Upper lobe of left lung (tissue), 6 donors: Measurements from ENCODE around the gene SRRM5. TPM values are rescaled to one million over a fixed set of nuclear protein-coding genes. Genes with fewer than 3 reads are reported as not detected.

Source experiments
- ATAC-seq, 2 donors: fragments of 200-7000 bp; cut with Tn5 transposase; one replicate each; pipeline ENCODE4 v1.9.1; 2022; ENCODE audit warnings: mild to moderate bottlenecking in 2 of 2, moderate library complexity in 2 of 2; ENCODE audit not compliant: low FRiP score in 2 of 2
- DNase-seq, 2 donors: peaks; one replicate each; pipeline ENCODE4 v3.0.0-alpha.2; 2019 to 2020
- H3K27ac ChIP-seq, 4 donors: fragments of 200-600 bp; sonication (generic); one replicate each; pipeline ENCODE4 v1.5.1; 2016 to 2019
- H3K27me3 ChIP-seq, 4 donors: fragments of 200-600 bp; sonication (generic); one replicate each; pipeline ENCODE4 v1.5.1; 2017 to 2019
- H3K36me3 ChIP-seq, 4 donors: fragments of 200-600 bp; sonication (generic); one replicate each; pipeline ENCODE4 v1.5.1; 2016 to 2019
- H3K4me1 ChIP-seq, 4 donors: fragments of 200-600 bp; sonication (generic); one replicate each; pipeline ENCODE4 v1.5.1; 2018 to 2019
- H3K4me3 ChIP-seq, 4 donors: fragments of 200-600 bp; sonication (generic); one replicate each; pipeline ENCODE4 v1.5.1; 2017 to 2019; ENCODE audit warnings: mild to moderate bottlenecking in 2 of 4, moderate library complexity in 1 of 4
- H3K9me3 ChIP-seq, 4 donors: fragments of 200-600 bp; sonication (generic); one replicate each; pipeline ENCODE4 v1.5.1; 2018 to 2019
- CTCF ChIP-seq, 6 experiments: fragments of 450-650 bp in 4 of 6; fragments of 200-600 bp in 2 of 6; sonication (generic) in 2 of 6; IDR thresholded peaks; one replicate each; pipeline ENCODE4 v1.5.1; 2016 to 2019; ENCODE audit warnings: antibody characterized with exemption in 6 of 6
- EP300 ChIP-seq, 4 donors: sonication (generic); formaldehyde crosslinking; IDR thresholded peaks; one replicate each; pipeline ENCODE4 v1.5.1; 2017; ENCODE audit warnings: antibody characterized with exemption in 4 of 4, control low read depth in 2 of 4
- POLR2A ChIP-seq, 4 donors: fragments of 450-650 bp; IDR thresholded peaks; one replicate each; pipeline ENCODE4 v1.5.1; 2016 to 2017; ENCODE audit warnings: antibody characterized with exemption in 4 of 4, mild to moderate bottlenecking in 2 of 4
- POLR2AphosphoS5 ChIP-seq, 2 donors: sonication (generic); formaldehyde crosslinking; IDR thresholded peaks; one replicate each; pipeline ENCODE4 v1.5.1; 2017; ENCODE audit warnings: antibody characterized with exemption in 2 of 2
- WGBS, 2 donors: methylation state at CpG; one replicate each; pipeline ENCODE4 v1.1.5; 2017 to 2018; 5-methylcytosine and 5-hydroxymethylcytosine counted together
- total RNA-seq, 6 donors: library from RNA; depleted of rRNA in 4 of 6; stranded (reverse); fragments of >200 nt in 4 of 6; gene quantifications; one replicate each; pipeline versions ENCODE4 v1.1.0 to v1.2.1, GENCODE V29; 2016 to 2021
- donor health status: DM: no; HTN: no; CAD: no; lungs with moderate emphysema.
- donor health status: DM: no; HTN: yes; CAD: no; lungs with severe emphysema.

The SRRM5 gene
- total RNA-seq, 6 donors from 2014 or later, result 0.17 to 2.1 (median 0.30) TPM; not detected in 1

- DNase-seq, result no peak
- ATAC-seq, result no peak
- WGBS, 2 donors, result 26 to 32% methylated on average over 12 of the region's 12 CpGs
- peak overlapping the region; percentile 80 to 91 (median 86) for H3K4me3 ChIP-seq
- no peaks in the 10 kb centered on the region for H3K27me3 ChIP-seq
- peaks cover 0 to 13% (median 2%) of the 10 kb centered on the region in 4 donors for H3K36me3 ChIP-seq
- no peak for TF ChIP-seq EP300 (IDR thresholded peaks at IDR 0.05)
- H3K4me1 ChIP-seq, result peaks cover 12 to 35% (median 22%) of the 10 kb centered on the region in 4 donors
- peak overlapping the region; percentile 88 to 92 (median 89) for H3K27ac ChIP-seq
- H3K9me3 ChIP-seq, result no peaks in the 10 kb centered on the region
Observed at GRCh38 chr19:43574424-43575155, 37.3 kb upstream of the SRRM5 start.

GRCh38 chr19:43575156-43575950 lies 36.5 kb upstream of the SRRM5 start, which contains the start of the genes PINLYP and XRCC1:
PINLYP (plus strand) TSS chr19:43575801; CDS start chr19:43577192, 1,391 bp downstream.
XRCC1 (minus strand) TSS chr19:43575527; CDS start chr19:43575458, 69 bp downstream.
- no peaks in the 10 kb centered on the region for H3K27me3 ChIP-seq
- no peaks in the 10 kb centered on the region for H3K9me3 ChIP-seq
- H3K27ac ChIP-seq, result peak within 1 kb of the TSS; percentile 88 to 92 (median 89)
- DNase-seq (peak; percentile 98 to 99), ATAC-seq (peak; percentile 98 to 99)
- H3K4me1 ChIP-seq, result peaks cover 12 to 29% (median 24%) of the 10 kb centered on the region in 4 donors
- TF ChIP-seq POLR2A (IDR thresholded peaks at IDR 0.05), result peak in 1 of 4 donors; percentile 65
- peak in 1 of 4 donors; percentile 53 for TF ChIP-seq EP300 (IDR thresholded peaks at IDR 0.05)
- TF ChIP-seq CTCF (IDR thresholded peaks at IDR 0.05), result no peak
- peak; percentile 74 to 87 for TF ChIP-seq POLR2AphosphoS5 (IDR thresholded peaks at IDR 0.05)
- WGBS, 2 donors, result 0% methylated on average over 20 to 51 of the region's 51 CpGs
- peak within 1 kb of the TSS; percentile 80 to 91 (median 86) for H3K4me3 ChIP-seq
- peaks cover 0 to 13% (median 2%) of the 10 kb centered on the region in 4 donors for H3K36me3 ChIP-seq

DNA sequence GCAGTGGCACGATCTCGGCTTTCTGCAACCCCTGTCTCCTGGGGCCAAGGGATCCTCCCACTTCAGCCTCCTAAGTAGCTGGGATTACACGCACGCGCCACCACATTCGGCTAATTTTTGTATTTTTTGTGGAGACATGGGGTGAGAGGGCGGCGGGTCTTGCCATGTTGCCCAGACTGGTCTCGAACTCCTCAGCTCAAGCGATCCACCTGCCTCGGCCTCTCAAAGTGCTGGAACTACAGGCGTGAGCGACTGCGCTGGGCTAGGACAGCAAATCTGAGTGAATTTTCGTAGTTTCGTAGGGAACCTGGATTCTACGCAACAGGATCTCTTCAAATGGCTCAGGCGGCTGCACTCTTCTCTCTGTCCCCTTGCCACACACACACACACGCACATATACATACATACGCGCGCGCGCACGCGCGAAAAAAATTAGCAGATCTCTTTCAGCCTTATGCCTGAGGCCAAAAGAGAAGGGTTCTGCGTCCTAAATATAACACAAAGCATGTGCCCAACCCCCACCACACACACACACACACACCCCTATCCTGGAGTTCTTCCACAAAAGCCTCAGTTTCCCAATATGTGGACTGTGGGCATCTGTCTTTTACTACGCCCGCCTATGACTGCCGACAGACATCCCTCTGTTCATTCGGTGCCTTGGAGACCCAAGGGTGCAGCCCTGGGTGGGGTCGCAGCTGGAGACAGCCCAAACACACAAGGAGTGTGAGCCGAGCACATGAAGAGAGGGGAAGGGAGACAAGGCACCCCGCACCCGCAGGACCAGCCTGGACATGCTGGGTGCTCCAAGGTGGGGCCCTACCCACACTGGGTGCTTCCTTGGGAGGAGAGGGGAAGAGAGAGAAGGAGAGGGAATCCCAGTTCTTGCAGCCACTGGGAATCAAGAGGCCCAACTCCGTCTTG lies 35.7 kb upstream of the SRRM5 start:
- peak overlapping the region in 3 of 4 donors; percentile 80 to 88 (median 84) for H3K4me3 ChIP-seq
- DNase-seq (no peak), ATAC-seq (no peak)
- no peaks in the 10 kb centered on the region for H3K27me3 ChIP-seq
- H3K9me3 ChIP-seq, result no peaks in the 10 kb centered on the region
- H3K36me3 ChIP-seq, result peaks cover 0 to 12% (median 2%) of the 10 kb centered on the region in 4 donors
- TF ChIP-seq POLR2A (IDR thresholded peaks at IDR 0.05) (no peak), CTCF (IDR thresholded peaks at IDR 0.05) (no peak), EP300 (IDR thresholded peaks at IDR 0.05) (no peak), POLR2AphosphoS5 (IDR thresholded peaks at IDR 0.05) (no peak)
- H3K27ac ChIP-seq, result peak overlapping the region in 3 of 4 donors; percentile 40 to 90 (median 88)
- WGBS, 2 donors, result 74 to 80% methylated on average over 37 of the region's 37 CpGs
- H3K4me1 ChIP-seq, result peaks cover 12 to 33% (median 27%) of the 10 kb centered on the region in 4 donors

DNA sequence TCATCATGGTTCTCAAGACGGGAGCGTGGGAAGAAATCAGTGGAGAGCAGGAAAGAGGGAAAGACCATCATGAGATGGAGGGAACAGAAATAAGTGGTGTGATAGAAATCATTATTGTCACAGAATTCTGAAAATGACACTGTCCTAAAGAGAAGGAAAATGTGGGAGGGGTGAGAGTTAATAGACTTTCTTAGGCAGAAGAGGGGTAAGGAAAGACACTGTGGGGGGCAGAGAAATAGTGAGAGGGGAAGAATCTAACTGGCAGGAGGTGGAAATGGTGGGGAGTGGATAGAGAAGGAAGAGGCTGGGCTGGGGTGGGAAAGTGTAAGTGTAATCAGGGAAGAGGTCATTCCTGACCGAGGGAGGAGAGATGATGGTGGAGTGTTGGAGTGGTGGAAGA lies 33.1 kb upstream of the SRRM5 start:
- H3K27me3 ChIP-seq, result no peaks in the 10 kb centered on the region
- peaks cover 16 to 26% (median 22%) of the 10 kb centered on the region in 4 donors for H3K4me1 ChIP-seq
- H3K4me3 ChIP-seq, result no peak overlapping the region
- no peaks in the 10 kb centered on the region for H3K36me3 ChIP-seq
- WGBS, 2 donors, result 90 to 91% methylated on average over 3 of the region's 3 CpGs
- H3K27ac ChIP-seq, result no peak overlapping the region
- TF ChIP-seq POLR2A (IDR thresholded peaks at IDR 0.05) (no peak), EP300 (IDR thresholded peaks at IDR 0.05) (no peak), POLR2AphosphoS5 (IDR thresholded peaks at IDR 0.05) (no peak), CTCF (IDR thresholded peaks at IDR 0.05) (no peak)
- DNase-seq (no peak), ATAC-seq (no peak)
- no peaks in the 10 kb centered on the region for H3K9me3 ChIP-seq
